Caco-2 (cell line): ENCODE results near the gene ATP6V1G3. TPM values are rescaled to one million over a fixed set of nuclear protein-coding genes. Genes with fewer than 3 reads are reported as not detected.

ENCODE experiments used
- BruUV-seq: library from RNA; stranded (reverse); fragments of 400-500 nt; replicated peaks from 2 replicates; lab custom pipeline; 2021; lab: Mats Ljungman, UMichigan
- CTCF ChIA-PET: fragments of 300-600 bp; sonication (Branson Sonifier 250); formaldehyde crosslinking; loops from one replicate; lab custom pipeline; 2022; ENCODE audit warnings: antibody characterized with exemption; lab: Charles Lee
- POLR2A ChIA-PET: fragments of 300-600 bp; sonication (Branson Sonifier 250); formaldehyde crosslinking; loops from one replicate; lab custom pipeline; 2022; ENCODE audit warnings: antibody characterized with exemption; lab: Charles Lee
- DNase-seq, 2 experiments: peaks; one replicate each; pipeline versions ENCODE4 v3.0.0 to v3.0.0-alpha.2; 2020 to 2022
- H3K27me3 ChIP-seq: replicated peaks from 2 replicates; pipeline ENCODE4 v1.6.0; 2011; ENCODE audit warnings: low read length; ENCODE audit not compliant: control insufficient read depth, insufficient read depth
- H3K36me3 ChIP-seq: 2 replicates; pipeline ENCODE4 v1.5.1; 2011; ENCODE audit warnings: low read length; ENCODE audit not compliant: control insufficient read depth, insufficient read depth
- H3K4me1 ChIP-seq: fragments of 250-450 bp; sonication (Bioruptor Pico); 2 replicates; pipeline ENCODE4 v1.5.1; 2020; ENCODE audit warnings: mild to moderate bottlenecking
- H3K4me3 ChIP-seq: 2 replicates; pipeline ENCODE4 v1.5.1; 2011; ENCODE audit warnings: low read depth, mild to moderate bottlenecking, control low read depth, low read length
- H3K9me3 ChIP-seq: fragments of 250-450 bp; sonication (Bioruptor Pico); 2 replicates; pipeline ENCODE4 v1.5.1; 2020; ENCODE audit warnings: mild to moderate bottlenecking, moderate library complexity
- H3K27ac Mint-ChIP-seq: one replicate; pipeline ENCODE4 v1.8.0; 2022; ENCODE audit warnings: mixed read lengths; ENCODE audit not compliant: unreplicated experiment
- H3K27me3 Mint-ChIP-seq: one replicate; pipeline ENCODE4 v1.8.0; 2022; ENCODE audit warnings: mixed read lengths; ENCODE audit not compliant: insufficient read depth, unreplicated experiment
- H3K36me3 Mint-ChIP-seq: one replicate; pipeline ENCODE4 v1.8.0; 2022; ENCODE audit warnings: mild to moderate bottlenecking, mixed read lengths; ENCODE audit not compliant: insufficient read depth, unreplicated experiment
- H3K4me1 Mint-ChIP-seq: one replicate; pipeline ENCODE4 v1.8.0; 2022; ENCODE audit warnings: low read depth, mixed read lengths; ENCODE audit not compliant: unreplicated experiment
- H3K4me3 Mint-ChIP-seq: one replicate; pipeline ENCODE4 v1.8.0; 2022; ENCODE audit warnings: mild to moderate bottlenecking, moderate library complexity, mixed read lengths; ENCODE audit not compliant: unreplicated experiment
- H3K9me3 Mint-ChIP-seq: one replicate; pipeline ENCODE4 v1.8.0; 2022; ENCODE audit warnings: mixed read lengths; ENCODE audit not compliant: unreplicated experiment
- CTCF ChIP-seq, 2 experiments: fragments of 200-600 bp in 1 of 2; IDR thresholded peaks; 1 replicate in 1 of 2; 2 replicates in 1 of 2; pipeline versions ENCODE4 v1.5.1 to v1.8.0; 2011 to 2022; ENCODE audit warnings: antibody characterized with exemption in 1 of 2, control low read depth in 1 of 2, inconsistent platforms in 1 of 2, low read depth in 1 of 2, low read length in 1 of 2, mild to moderate bottlenecking in 1 of 2, moderate library complexity in 1 of 2; ENCODE audit not compliant: insufficient read depth in 1 of 2, severe bottlenecking in 1 of 2, unreplicated experiment in 1 of 2
- intact Hi-C: fragments of 100-400 bp; cut with micrococcal nuclease; formaldehyde crosslinking; loops from one replicate; pipeline ENCODE4 v1.10.0; 2022; ENCODE audit not compliant: unreplicated experiment
- total RNA-seq: library from RNA; stranded (reverse); gene quantifications from 2 replicates; pipeline ENCODE4 v1.2.3, GENCODE V29; 2022

Gene ATP6V1G3
- total RNA-seq, 1 experiment from 2014 or later, result 4.7 TPM

GRCh38 chr1:198493329-198493728, 47.2 kb downstream of the ATP6V1G3 start:
- Histone ChIP-seq H3K4me1 (peaks cover 14% of the 10 kb centered on the region), H3K4me3 (no peak overlapping the region), H3K9me3 (no peaks in the 10 kb centered on the region), H3K27me3 (no peaks in the 10 kb centered on the region), H3K36me3 (no peaks in the 10 kb centered on the region)
- no peaks in the 10 kb centered on the region for H3K36me3 Mint-ChIP-seq
- peaks cover 10% of the 10 kb centered on the region for H3K4me1 Mint-ChIP-seq
- no peaks in the 10 kb centered on the region for H3K9me3 Mint-ChIP-seq
- intact Hi-C loops, result no loop called here
- no TSS peak for BruUV-seq
- H3K4me3 Mint-ChIP-seq, result no peak overlapping the region
- no peak overlapping the region for H3K27ac Mint-ChIP-seq
- TF ChIP-seq CTCF (IDR thresholded peaks at IDR 0.05; ENCODE audit: insufficient read depth in 1 of 2, low read depth in 1 of 2, low read length in 1 of 2, severe bottlenecking in 1 of 2, unreplicated experiment in 1 of 2), result no peak
- ChIA-PET POLR2A (no interaction called here), CTCF (no interaction called here)
- no peak for DNase-seq
- no peaks in the 10 kb centered on the region for H3K27me3 Mint-ChIP-seq

- H3K4me1 ChIP-seq, result peaks cover 9% of the 10 kb centered on the region
- Mint-ChIP-seq H3K9me3 (no peaks in the 10 kb centered on the region), H3K27ac (no peak overlapping the region), H3K4me3 (no peak overlapping the region), H3K27me3 (no peaks in the 10 kb centered on the region), H3K36me3 (no peaks in the 10 kb centered on the region), H3K4me1 (peaks cover 8% of the 10 kb centered on the region)
- H3K36me3 ChIP-seq, result no peaks in the 10 kb centered on the region
- intact Hi-C loops, result no loop called here
- BruUV-seq, result no TSS peak
- ChIA-PET POLR2A (no interaction called here), CTCF (no interaction called here)
- H3K27me3 ChIP-seq, result no peaks in the 10 kb centered on the region
- no peaks in the 10 kb centered on the region for H3K9me3 ChIP-seq
- no peak overlapping the region for H3K4me3 ChIP-seq
- no peak for TF ChIP-seq CTCF (IDR thresholded peaks at IDR 0.05; ENCODE audit: insufficient read depth in 1 of 2, low read depth in 1 of 2, low read length in 1 of 2, severe bottlenecking in 1 of 2, unreplicated experiment in 1 of 2)
- DNase-seq, result no peak
These were observed 47.6 kb downstream of the ATP6V1G3 start for GRCh38 chr1:198492872-198493271.

- Histone ChIP-seq H3K4me3 (no peak overlapping the region), H3K9me3 (no peaks in the 10 kb centered on the region), H3K27me3 (no peaks in the 10 kb centered on the region), H3K36me3 (no peaks in the 10 kb centered on the region), H3K4me1 (no peaks in the 10 kb centered on the region)
- Mint-ChIP-seq H3K4me1 (no peaks in the 10 kb centered on the region), H3K9me3 (no peaks in the 10 kb centered on the region), H3K27me3 (no peaks in the 10 kb centered on the region), H3K36me3 (no peaks in the 10 kb centered on the region), H3K27ac (no peak overlapping the region), H3K4me3 (no peak overlapping the region)
- POLR2A ChIA-PET, result no interaction called here
- no TSS peak for BruUV-seq
- TF ChIP-seq CTCF (IDR thresholded peaks at IDR 0.05; ENCODE audit: insufficient read depth in 1 of 2, low read depth in 1 of 2, low read length in 1 of 2, severe bottlenecking in 1 of 2, unreplicated experiment in 1 of 2), result no peak
- no peak for DNase-seq
- CTCF ChIA-PET, result no interaction called here
- intact Hi-C loops, result no loop called here
These were observed 48.9 kb downstream of the ATP6V1G3 start for GRCh38 chr1:198491596-198491995.
